SH-SY5Y (cell line): ENCODE results near the gene MOBP.

ENCODE experiments used
- GATA2 ChIP-seq: IDR thresholded peaks from 2 replicates; pipeline ENCODE4 v1.6.1; 2011; ENCODE audit warnings: mild to moderate bottlenecking, low read depth, low read length
- GATA3 ChIP-seq: IDR thresholded peaks from 2 replicates; pipeline ENCODE4 v1.6.1; 2011; ENCODE audit warnings: low read depth, mild to moderate bottlenecking, low read length, moderate library complexity

DNA sequence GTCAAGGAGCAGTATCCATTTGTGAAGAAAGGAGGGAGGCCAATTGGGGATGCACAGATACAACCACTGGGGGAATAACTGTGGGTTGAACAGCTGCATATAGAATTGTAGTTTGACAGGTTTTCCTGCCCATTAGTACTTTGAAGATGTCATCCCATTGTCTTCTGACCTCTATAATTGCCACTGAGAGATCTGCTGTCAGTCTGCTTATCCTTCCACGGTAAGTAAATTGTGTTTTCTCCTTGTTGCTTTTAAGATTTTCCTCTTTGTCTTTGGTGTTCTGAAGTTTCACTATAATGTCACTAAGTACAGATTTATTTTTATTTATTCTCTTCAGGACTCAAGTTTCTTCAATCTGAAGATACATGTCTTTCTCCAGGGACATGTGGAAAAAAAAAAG, 56.6 kb downstream of the MOBP start:
- TF ChIP-seq GATA2 = no peak
- no peak for TF ChIP-seq GATA3
